Fibroblast of the aortic adventitia (primary cell): ENCODE data around the gene PRLR. TPM values are rescaled to one million over a fixed set of nuclear protein-coding genes. Genes with fewer than 3 reads are reported as not detected.

Experiments used
- DNase-seq: peaks from one replicate; pipeline ENCODE4 v3.0.0-alpha.2; 2010; ENCODE audit warnings: low read depth
- H3K4me3 ChIP-seq: 2 replicates; pipeline ENCODE4 v1.5.1; 2011; ENCODE audit warnings: low read depth, mild to moderate bottlenecking, control low read depth, low read length, moderate library complexity
- total RNA-seq: library from RNA; depleted of rRNA; stranded (reverse); fragments of >200 nt; gene quantifications from 2 replicates; pipeline ENCODE4 v1.2.3, GENCODE V29; 2012; ENCODE audit warnings: low replicate concordance
- TF ChIP-seq, protein P1 (sequence below): IDR thresholded peaks from 2 replicates; pipeline ENCODE4 v1.5.1; 2011; ENCODE audit warnings: mild to moderate bottlenecking, low read length, control low read depth, inconsistent platforms; ENCODE audit not compliant: insufficient read depth

The PRLR gene
- total RNA-seq, 1 donor, result 0.63 TPM

DNA sequence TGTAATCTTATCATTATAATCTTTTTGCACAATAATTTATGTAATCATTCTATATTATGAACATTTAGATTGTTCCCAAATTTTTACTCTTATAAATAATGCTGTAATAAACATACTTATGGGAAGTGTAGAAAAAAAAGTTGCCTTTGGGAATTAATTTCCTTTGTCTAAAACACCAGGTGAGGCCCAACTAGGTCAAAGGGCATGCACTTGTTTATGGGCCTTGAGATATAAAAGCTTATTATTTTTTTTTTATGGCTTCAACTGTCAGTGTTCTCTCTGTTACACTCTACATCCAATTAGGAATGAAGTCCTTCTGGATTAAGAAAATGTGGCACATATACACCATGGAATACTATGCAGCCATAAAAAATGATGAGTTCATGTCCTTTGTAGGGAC lies 6.5 kb upstream of the PRLR start:
- H3K4me3 ChIP-seq, result no peak overlapping the region
- DNase-seq, result no peak
- TF ChIP-seq, protein P1, sequence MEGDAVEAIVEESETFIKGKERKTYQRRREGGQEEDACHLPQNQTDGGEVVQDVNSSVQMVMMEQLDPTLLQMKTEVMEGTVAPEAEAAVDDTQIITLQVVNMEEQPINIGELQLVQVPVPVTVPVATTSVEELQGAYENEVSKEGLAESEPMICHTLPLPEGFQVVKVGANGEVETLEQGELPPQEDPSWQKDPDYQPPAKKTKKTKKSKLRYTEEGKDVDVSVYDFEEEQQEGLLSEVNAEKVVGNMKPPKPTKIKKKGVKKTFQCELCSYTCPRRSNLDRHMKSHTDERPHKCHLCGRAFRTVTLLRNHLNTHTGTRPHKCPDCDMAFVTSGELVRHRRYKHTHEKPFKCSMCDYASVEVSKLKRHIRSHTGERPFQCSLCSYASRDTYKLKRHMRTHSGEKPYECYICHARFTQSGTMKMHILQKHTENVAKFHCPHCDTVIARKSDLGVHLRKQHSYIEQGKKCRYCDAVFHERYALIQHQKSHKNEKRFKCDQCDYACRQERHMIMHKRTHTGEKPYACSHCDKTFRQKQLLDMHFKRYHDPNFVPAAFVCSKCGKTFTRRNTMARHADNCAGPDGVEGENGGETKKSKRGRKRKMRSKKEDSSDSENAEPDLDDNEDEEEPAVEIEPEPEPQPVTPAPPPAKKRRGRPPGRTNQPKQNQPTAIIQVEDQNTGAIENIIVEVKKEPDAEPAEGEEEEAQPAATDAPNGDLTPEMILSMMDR, result no peak

GRCh38 chr5:35233601-35234000 lies 3.3 kb upstream of the PRLR start:
- TF ChIP-seq, protein P1, result no peak
- H3K4me3 ChIP-seq, result no peak overlapping the region
- no peak for DNase-seq

GRCh38 chr5:35233121-35233520 lies 2.8 kb upstream of the PRLR start:
- no peak overlapping the region for H3K4me3 ChIP-seq
- DNase-seq, result no peak
- TF ChIP-seq, protein P1, result no peak

DNA sequence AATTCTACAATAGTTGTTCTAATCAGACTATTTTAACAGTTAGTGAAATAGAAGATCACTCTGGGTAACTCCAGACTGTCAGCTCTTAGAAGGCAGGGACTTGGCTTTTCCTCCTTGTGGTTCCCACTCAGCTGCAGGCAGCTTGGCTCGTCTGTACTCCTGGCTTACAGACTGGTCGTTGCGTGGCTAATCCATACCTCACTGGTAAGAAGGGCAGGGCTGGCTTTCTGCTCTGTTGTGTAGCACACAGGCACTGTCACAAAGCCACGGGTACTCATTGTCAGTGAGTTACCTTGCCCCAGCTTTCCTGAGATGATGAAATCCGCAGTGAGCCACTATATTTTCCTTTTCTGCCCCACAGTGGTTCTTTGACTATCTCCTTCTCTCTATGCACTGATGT lies 1.8 kb upstream of the PRLR start:
- TF ChIP-seq, protein P1, result no peak
- no peak overlapping the region for H3K4me3 ChIP-seq

DNA sequence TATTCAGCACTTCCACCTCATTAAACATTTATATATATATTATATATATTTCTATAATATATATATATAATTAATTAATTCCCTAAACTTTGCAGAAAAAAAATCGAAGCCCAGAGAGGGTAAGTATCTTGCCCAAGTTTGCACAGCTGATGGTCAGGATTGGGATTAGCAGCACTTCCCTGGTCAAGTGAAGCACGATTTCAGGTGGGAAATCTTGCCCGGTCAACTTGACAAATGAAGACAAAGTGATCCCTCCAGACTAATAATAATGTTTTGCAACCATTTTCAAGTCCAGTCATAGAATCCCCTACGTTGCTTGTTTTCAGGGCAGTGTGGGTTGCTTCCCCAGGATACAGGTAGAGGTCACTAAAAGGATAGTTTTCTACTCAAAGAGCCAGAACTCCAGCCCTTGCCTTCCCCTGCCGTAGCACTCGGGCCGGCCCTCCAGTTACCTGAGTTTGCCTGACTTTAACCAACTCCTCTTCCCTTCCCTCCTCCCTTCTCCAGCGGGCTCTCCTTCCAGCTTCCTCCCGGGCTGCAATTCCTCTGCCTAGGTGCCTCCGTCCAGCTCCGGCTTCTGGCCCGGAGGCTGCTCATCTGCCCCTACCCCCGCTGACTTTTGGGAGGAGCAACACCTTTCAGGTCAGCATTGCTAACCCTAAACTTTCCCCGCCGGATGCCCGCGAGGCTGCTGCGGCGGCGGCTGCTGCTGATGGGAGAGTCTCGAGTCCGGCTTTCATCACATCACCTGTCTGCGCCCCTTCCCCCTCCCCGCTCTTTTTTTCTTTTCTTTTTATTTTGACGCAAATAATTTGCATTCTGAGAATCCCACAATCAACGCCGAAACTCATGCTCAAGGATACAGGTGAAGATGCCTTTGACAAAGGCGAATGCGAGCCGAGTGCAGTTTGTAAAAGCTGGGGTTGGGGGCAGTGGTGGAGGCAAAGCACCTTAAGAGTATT lies 930 bp downstream of the PRLR start:
- TF ChIP-seq, protein P1, result no peak
- DNase-seq, result no peak
- no peak overlapping the region for H3K4me3 ChIP-seq

More for the DNA sequence above, 1.8 kb upstream of the PRLR start:
- DNase-seq, result no peak

DNA sequence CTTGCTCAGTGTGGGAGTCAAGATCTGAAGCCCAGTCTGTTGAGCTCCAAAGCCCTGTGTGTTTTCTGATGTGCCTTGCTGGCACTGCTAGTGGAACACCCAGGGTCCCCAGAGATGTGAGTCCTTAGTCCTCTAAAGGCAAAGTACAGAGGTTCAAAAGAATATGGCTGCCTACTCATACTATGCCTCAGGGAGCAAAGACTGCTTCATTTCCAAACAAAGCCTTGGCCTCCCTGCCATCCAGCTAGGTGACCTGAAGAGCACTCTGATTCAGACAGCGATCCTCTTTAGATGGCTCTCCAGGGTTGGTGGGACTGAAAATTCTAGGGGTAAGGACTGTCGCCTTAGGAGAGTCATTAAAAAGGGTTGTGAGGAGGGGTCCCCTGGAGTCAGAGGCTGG lies 2.0 kb downstream of the PRLR start:
- TF ChIP-seq, protein P1, result no peak
- DNase-seq, result no peak
- no peak overlapping the region for H3K4me3 ChIP-seq

GRCh38 chr5:35227720-35228119 lies 2.6 kb downstream of the PRLR start:
- DNase-seq, result no peak
- TF ChIP-seq, protein P1, result no peak
- H3K4me3 ChIP-seq, result no peak overlapping the region
